GM12878 (cell line): ENCODE results near the gene DNAJB11. TPM values are rescaled to one million over a fixed set of nuclear protein-coding genes. Genes with fewer than 3 reads are reported as not detected.

Experiments used
- ASH2L ChIP-seq: fragments of 300-600, 200-600 bp; sonication (generic); IDR thresholded peaks from 2 replicates; pipeline ENCODE4 v1.6.1; 2017; ENCODE audit warnings: low read depth, mild to moderate bottlenecking, borderline replicate concordance
- RUNX3 ChIP-seq: IDR thresholded peaks from 2 replicates; pipeline ENCODE4 v1.6.1; 2012; ENCODE audit warnings: low read length, inconsistent platforms
- SIX5 ChIP-seq: IDR thresholded peaks from 2 replicates; pipeline ENCODE4 v1.6.1; 2011; ENCODE audit warnings: mild to moderate bottlenecking, low read depth, low read length, moderate library complexity; ENCODE audit not compliant: severe bottlenecking
- SP1 ChIP-seq: IDR thresholded peaks from one replicate; pipeline ENCODE4 v1.6.1; 2011; ENCODE audit warnings: low read depth, low read length
- SPI1 ChIP-seq: IDR thresholded peaks from 2 replicates; pipeline ENCODE4 v1.6.1; 2011; ENCODE audit warnings: low read depth, mild to moderate bottlenecking, low read length, moderate library complexity, borderline replicate concordance; ENCODE audit not compliant: insufficient read depth
- ZNF217 ChIP-seq: fragments of 450-650 bp; IDR thresholded peaks from 2 replicates; pipeline ENCODE4 v1.6.1; 2017; ENCODE audit warnings: antibody characterized with exemption, mild to moderate bottlenecking
- ZZZ3 ChIP-seq: IDR thresholded peaks from 2 replicates; pipeline ENCODE4 v1.6.1; 2011; ENCODE audit warnings: low read depth; ENCODE audit not compliant: control insufficient read depth, insufficient read length
- polyA plus RNA-seq, 11 experiments: library from polyadenylated mRNA; depleted of rRNA in 4 of 11; unstranded in 6 of 11; stranded (reverse) in 5 of 11; fragments of >200 nt; fragmentation: Nextera tagmentation in 4 of 11; fragmentation: Illumina TruSeq in 1 of 11; extraction: Ambion mirVana in 4 of 11; extraction: Trizol in 1 of 11; gene quantifications; 1 replicate in 1 of 11; 2 replicates in 10 of 11; pipeline versions ENCODE4 v1.2.1 to v1.2.3, GENCODE V29; 2011 to 2016; ENCODE audit warnings: inconsistent platforms in 2 of 11, missing spikeins in 2 of 11, low read depth in 1 of 11
- total RNA-seq, 4 experiments: library from RNA; depleted of rRNA in 3 of 4; stranded (reverse); fragments of >200 nt in 3 of 4; fragmentation: Illumina TruSeq in 1 of 4; extraction: Trizol in 1 of 4; gene quantifications; 2 replicates each; pipeline versions ENCODE4 v1.2.1 to v1.2.3, GENCODE V29; 2013 to 2021
- TF ChIP-seq, protein P1 (sequence below): IDR thresholded peaks from 2 replicates; pipeline ENCODE4 v1.6.1; 2012; ENCODE audit warnings: improper control_type of control experiment, low read depth, low read length; ENCODE audit not compliant: insufficient replicate concordance
- TF ChIP-seq, protein P2 (sequence below): IDR thresholded peaks from 2 replicates; pipeline ENCODE4 v1.6.1; 2011; ENCODE audit warnings: low read depth, low read length, improper control_type of control experiment, borderline replicate concordance

The DNAJB11 gene
- total and polyA plus RNA-seq, 10 of the 15 experiments (the other 5 are each of a cell fraction or from before 2014, with no cell fraction given): 16.2 to 135 (median 57.8) TPM

DNA sequence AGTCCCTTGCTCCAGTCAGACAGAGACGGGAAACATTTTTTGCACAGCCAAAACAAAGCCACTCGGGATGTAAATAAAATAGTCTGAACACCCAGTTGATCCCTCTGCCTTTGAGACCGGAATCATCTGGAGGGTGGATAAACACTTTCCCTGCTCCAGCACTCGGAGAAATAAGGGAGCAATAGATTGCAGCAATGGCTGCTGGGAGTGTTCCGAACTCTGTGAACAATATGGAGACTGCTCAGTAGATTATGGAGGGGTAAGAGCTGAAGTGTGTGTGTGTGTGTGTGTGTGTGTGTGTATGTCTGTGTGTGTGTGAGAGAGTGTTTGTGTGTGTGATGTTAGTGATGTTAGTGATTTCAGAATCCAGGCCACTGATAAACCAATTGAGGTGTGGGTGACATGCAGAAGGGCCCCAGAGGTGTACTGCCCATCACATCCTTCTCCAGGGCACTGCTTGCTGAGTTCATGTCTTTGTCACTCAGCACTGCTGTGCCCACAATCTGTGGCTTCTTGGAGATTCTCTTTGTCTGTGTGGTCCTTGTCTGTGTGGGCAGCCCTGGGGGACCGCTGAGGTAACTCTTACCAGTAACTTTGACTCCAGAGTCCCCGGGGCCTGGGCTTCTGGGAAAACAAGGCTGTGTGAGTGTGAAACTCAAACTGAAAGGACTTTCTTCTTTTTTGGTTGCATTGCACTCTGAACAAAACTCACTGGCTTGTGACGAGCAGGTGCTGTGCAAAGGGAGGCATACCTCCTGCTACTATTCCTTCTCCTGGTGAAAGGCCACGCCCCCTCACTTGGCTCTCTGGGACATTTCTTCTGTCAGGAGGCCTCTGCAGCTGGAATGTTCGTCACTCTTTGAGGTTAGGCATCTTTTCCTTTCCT is 49.3 kb upstream of the DNAJB11 start (continued):
- TF ChIP-seq, protein P1, sequence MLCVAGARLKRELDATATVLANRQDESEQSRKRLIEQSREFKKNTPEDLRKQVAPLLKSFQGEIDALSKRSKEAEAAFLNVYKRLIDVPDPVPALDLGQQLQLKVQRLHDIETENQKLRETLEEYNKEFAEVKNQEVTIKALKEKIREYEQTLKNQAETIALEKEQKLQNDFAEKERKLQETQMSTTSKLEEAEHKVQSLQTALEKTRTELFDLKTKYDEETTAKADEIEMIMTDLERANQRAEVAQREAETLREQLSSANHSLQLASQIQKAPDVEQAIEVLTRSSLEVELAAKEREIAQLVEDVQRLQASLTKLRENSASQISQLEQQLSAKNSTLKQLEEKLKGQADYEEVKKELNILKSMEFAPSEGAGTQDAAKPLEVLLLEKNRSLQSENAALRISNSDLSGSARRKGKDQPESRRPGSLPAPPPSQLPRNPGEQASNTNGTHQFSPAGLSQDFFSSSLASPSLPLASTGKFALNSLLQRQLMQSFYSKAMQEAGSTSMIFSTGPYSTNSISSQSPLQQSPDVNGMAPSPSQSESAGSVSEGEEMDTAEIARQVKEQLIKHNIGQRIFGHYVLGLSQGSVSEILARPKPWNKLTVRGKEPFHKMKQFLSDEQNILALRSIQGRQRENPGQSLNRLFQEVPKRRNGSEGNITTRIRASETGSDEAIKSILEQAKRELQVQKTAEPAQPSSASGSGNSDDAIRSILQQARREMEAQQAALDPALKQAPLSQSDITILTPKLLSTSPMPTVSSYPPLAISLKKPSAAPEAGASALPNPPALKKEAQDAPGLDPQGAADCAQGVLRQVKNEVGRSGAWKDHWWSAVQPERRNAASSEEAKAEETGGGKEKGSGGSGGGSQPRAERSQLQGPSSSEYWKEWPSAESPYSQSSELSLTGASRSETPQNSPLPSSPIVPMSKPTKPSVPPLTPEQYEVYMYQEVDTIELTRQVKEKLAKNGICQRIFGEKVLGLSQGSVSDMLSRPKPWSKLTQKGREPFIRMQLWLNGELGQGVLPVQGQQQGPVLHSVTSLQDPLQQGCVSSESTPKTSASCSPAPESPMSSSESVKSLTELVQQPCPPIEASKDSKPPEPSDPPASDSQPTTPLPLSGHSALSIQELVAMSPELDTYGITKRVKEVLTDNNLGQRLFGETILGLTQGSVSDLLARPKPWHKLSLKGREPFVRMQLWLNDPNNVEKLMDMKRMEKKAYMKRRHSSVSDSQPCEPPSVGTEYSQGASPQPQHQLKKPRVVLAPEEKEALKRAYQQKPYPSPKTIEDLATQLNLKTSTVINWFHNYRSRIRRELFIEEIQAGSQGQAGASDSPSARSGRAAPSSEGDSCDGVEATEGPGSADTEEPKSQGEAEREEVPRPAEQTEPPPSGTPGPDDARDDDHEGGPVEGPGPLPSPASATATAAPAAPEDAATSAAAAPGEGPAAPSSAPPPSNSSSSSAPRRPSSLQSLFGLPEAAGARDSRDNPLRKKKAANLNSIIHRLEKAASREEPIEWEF: no peak
- TF ChIP-seq SPI1: no peak
- TF ChIP-seq RUNX3: peak; percentile 76
- TF ChIP-seq, protein P2, sequence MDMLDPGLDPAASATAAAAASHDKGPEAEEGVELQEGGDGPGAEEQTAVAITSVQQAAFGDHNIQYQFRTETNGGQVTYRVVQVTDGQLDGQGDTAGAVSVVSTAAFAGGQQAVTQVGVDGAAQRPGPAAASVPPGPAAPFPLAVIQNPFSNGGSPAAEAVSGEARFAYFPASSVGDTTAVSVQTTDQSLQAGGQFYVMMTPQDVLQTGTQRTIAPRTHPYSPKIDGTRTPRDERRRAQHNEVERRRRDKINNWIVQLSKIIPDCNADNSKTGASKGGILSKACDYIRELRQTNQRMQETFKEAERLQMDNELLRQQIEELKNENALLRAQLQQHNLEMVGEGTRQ: no peak
- no peak for TF ChIP-seq ASH2L
- TF ChIP-seq ZNF217: no peak
- peak; percentile 6 for TF ChIP-seq SP1
- TF ChIP-seq ZZZ3: no peak
- peak; percentile 3 for TF ChIP-seq SIX5
